Measurements from ENCODE around the gene TTLL8. TPM values are rescaled to one million over a fixed set of nuclear protein-coding genes. Genes with fewer than 3 reads are reported as not detected.
A peak's percentile ranks its signal among the peaks of the same experiment; 100 is the strongest.

Gene TTLL8
- total RNA-seq, 4 donors from 2014 or later, result not detected

DNA sequence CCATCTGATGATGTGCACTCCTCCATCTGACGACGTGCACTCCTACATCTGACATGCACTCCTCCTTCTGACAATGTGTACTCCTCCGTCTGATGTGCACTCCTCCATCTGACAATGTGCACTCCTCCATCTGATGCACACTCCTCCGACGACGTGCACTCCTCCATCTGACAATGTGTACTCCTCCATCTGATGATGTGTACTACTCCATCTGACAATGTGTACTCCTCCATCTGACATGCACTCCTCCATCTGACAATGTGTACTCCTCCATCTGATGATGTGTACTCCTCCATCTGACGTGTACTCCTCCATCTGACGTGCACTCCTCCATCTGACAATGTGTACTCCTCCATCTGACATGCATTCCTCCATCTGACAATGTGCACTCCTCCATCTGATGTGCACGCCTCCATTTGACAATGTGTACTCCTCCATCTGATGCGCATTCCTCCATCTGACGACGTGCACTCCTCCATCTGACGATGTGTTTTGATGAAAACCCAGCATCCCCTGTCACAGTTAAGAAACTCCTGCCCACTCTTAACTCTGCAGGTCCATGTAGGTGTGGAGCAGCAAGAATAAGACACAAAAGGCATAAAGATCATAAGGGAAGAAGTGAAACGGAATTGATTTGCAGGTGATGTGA is 35.8 kb downstream of the TTLL8 start:
- ATAC-seq (ENCODE audit: low FRiP score), result no peak
- TF ChIP-seq, protein P1, sequence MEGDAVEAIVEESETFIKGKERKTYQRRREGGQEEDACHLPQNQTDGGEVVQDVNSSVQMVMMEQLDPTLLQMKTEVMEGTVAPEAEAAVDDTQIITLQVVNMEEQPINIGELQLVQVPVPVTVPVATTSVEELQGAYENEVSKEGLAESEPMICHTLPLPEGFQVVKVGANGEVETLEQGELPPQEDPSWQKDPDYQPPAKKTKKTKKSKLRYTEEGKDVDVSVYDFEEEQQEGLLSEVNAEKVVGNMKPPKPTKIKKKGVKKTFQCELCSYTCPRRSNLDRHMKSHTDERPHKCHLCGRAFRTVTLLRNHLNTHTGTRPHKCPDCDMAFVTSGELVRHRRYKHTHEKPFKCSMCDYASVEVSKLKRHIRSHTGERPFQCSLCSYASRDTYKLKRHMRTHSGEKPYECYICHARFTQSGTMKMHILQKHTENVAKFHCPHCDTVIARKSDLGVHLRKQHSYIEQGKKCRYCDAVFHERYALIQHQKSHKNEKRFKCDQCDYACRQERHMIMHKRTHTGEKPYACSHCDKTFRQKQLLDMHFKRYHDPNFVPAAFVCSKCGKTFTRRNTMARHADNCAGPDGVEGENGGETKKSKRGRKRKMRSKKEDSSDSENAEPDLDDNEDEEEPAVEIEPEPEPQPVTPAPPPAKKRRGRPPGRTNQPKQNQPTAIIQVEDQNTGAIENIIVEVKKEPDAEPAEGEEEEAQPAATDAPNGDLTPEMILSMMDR (IDR thresholded peaks at IDR 0.05), result no peak
- DNase-seq (ENCODE audit: low spot score), result no peak

DNA sequence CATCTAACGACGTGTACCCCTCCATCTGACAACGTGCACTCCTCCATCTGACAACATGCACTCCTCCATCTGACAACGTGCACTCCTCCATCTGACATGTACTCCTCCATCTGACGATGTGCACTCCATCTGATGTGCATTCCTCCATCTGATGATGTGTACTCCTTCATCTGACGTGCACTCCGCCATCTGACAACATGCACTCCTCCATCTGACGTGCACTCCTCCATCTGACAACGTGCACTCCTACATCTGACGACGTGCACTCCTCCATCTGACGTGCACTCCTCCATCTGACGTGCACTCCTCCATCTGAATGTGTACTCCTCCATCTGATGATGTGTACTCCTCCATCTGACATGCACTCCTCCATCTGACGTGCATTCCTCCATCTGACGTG is 37.5 kb downstream of the TTLL8 start:
- TF ChIP-seq, protein P1 (IDR thresholded peaks at IDR 0.05), result no peak
- DNase-seq (ENCODE audit: low spot score), result no peak
- ATAC-seq (ENCODE audit: low FRiP score), result no peak

DNA sequence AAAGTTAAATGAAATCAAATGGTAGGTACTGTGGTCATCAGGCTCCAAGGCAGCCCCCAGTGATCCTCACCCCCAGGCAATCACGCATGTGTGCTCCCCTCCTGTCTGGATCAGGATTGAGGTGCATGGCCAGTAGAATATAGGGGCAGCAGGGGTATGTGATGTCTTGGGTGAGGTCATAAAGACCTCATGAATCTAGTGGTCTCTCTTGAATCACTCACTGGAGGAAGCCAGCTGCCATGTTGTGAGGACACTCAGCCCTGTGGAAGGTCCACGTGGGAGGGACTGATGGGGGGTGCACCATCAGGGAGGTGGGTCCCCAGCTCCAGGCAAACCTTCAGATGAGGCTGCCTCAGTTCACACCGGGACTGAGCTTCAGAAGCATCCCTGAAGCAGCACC is 38.8 kb downstream of the TTLL8 start:
- DNase-seq (ENCODE audit: low spot score), result no peak
- TF ChIP-seq, protein P1 (IDR thresholded peaks at IDR 0.05), result no peak
- peak; percentile 13 for ATAC-seq (ENCODE audit: low FRiP score)

DNA sequence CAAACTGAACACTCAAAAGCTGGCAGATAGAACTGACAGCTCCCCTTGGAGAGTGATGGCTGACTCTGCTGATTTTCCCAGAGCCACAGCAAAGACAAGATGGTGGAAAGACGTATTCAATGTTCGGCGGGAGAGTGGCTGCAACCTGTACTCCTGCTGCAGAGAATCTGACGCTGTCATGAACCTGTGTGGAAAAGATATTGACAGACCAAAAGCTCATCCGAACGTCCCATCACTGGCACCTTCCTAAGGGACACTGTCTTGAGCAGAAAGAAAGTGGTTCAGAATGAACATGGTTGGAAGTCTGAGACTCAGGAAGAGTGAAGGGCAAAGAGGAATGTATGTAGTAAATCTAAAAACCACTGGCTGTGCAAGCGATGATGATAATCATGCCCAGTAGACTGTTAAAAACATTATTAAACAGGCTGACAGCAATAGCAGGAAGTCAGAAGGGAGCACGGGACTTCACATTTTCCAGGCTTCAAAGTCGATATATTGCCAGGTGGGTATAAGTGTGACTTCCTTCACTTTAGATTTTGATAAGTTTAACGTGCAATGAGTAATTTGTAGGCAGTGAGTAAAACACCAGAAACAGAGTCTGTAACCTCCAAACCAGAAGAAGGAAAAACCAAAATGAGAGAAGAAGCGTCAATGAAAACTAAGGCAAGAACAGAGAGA is 39.4 kb downstream of the TTLL8 start:
- TF ChIP-seq, protein P1 (IDR thresholded peaks at IDR 0.05), result no peak
- ATAC-seq (ENCODE audit: low FRiP score) (no peak), DNase-seq (ENCODE audit: low spot score) (no peak)

DNA sequence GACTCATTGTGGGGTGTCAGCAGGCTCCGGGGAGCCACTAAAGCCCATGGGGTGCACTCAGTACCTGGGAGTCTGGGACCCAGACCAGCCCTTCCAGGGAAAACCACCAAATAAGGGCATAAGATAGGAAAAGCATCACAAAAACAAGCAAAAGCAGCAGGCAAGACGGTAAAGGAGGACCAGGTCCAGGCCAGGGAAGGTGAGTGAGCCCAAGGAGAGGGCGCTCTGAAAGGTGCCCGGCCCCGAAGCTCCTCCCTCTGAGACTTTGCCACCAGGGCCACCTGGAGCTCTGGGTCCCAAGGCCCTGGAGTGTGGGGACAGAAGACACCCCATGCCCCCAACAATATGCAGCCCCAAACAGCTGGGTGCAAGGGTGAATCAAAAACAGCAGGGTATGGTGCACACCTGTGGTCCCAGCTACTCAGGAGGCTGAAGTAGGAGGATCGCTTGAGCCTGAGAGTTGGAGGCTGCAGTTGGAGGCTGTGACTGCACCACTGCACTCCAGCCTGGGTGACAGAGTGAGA is 40.3 kb downstream of the TTLL8 start:
- TF ChIP-seq, protein P1 (IDR thresholded peaks at IDR 0.05), result no peak
- ATAC-seq (ENCODE audit: low FRiP score) (no peak), DNase-seq (ENCODE audit: low spot score) (no peak)

DNA sequence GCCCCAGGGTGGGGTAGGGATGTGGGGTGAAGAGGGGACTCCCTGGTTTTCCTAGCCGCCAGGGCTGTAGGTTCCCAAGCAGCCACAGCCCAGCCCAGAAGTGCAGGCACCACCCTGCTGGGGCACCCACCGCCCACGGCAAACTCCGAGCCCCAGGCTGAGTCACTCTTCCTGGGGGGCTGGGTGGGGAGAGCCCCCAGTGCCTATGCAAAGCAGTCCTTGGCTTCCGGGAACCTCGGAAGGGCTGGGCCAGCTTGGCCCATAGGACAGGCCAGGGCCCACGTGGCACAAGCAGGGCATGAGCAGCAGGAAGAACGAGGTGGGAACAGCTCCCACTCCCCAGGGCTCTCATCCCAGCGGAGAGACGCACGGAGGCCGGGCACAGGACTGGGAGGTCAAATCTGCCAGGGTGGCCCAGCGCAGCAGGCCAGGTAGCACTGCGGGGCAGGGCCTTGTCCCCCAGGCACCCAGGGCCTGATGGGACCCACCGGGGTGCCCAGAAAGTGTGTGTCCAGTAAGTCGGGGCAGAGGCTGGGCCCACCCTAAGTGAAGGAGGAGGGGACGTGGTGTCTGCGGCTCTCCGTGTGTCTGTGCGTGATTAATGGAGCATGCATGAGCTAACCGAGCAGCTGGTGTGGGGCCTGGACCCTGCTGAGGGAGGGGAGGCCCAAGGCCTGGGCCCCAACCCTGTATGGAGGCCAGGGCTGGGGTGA is 41.0 kb downstream of the TTLL8 start:
- TF ChIP-seq, protein P1 (IDR thresholded peaks at IDR 0.05), result no peak
- ATAC-seq (ENCODE audit: low FRiP score) (no peak), DNase-seq (ENCODE audit: low spot score) (no peak)
